H9 (cell line): Measurements from ENCODE around the gene REXO2. TPM values are rescaled to one million over a fixed set of nuclear protein-coding genes. Genes with fewer than 3 reads are reported as not detected.

Experiments used
- DNase-seq: peaks from one replicate; pipeline ENCODE4 v3.0.0-alpha.2; 2017
- H2AFZ ChIP-seq: one replicate; pipeline ENCODE4 v1.6.1; 2013; ENCODE audit warnings: mild to moderate bottlenecking, low read length, control low read depth, moderate library complexity
- H2AK5ac ChIP-seq: 2 replicates; pipeline ENCODE4 v1.6.1; 2013; ENCODE audit warnings: low read length, control low read depth, mixed read lengths; ENCODE audit not compliant: insufficient read length
- H2BK120ac ChIP-seq: one replicate; pipeline ENCODE4 v1.6.1; 2013; ENCODE audit warnings: low read depth, mild to moderate bottlenecking, low read length, control low read depth, inconsistent platforms; ENCODE audit not compliant: poor library complexity, severe bottlenecking
- H2BK12ac ChIP-seq: 2 replicates; pipeline ENCODE4 v1.6.1; 2013; ENCODE audit warnings: low read length, control low read depth, mixed read lengths, low read depth; ENCODE audit not compliant: insufficient read length
- H2BK15ac ChIP-seq: 2 replicates; pipeline ENCODE4 v1.6.1; 2013; ENCODE audit warnings: low read depth, low read length, control low read depth
- H2BK20ac ChIP-seq: one replicate; pipeline ENCODE4 v1.6.1; 2013; ENCODE audit warnings: low read depth, mild to moderate bottlenecking, low read length, control low read depth, inconsistent platforms; ENCODE audit not compliant: poor library complexity, severe bottlenecking
- H2BK5ac ChIP-seq: 2 replicates; pipeline ENCODE4 v1.6.1; 2013; ENCODE audit warnings: low read length, control low read depth, mixed read lengths; ENCODE audit not compliant: insufficient read length
- H3K14ac ChIP-seq: 2 replicates; pipeline ENCODE4 v1.6.1; 2013; ENCODE audit warnings: low read length, control low read depth; ENCODE audit not compliant: insufficient read depth
- H3K18ac ChIP-seq: 2 replicates; pipeline ENCODE4 v1.6.1; 2013; ENCODE audit warnings: low read depth, mild to moderate bottlenecking, mixed read lengths, low read length, control low read depth; ENCODE audit not compliant: insufficient read length
- H3K23ac ChIP-seq: 2 replicates; pipeline ENCODE4 v1.6.1; 2013; ENCODE audit warnings: low read length, control low read depth, mixed read lengths, low read depth; ENCODE audit not compliant: insufficient read length
- H3K23me2 ChIP-seq: 2 replicates; pipeline ENCODE4 v1.6.1; 2013; ENCODE audit warnings: low read depth, mild to moderate bottlenecking, mixed read lengths, low read length, control low read depth; ENCODE audit not compliant: insufficient read length, poor library complexity, severe bottlenecking
- H3K27ac ChIP-seq: 2 replicates; pipeline ENCODE4 v1.5.1; 2013; ENCODE audit warnings: low read length, control low read depth, mixed read lengths, low read depth; ENCODE audit not compliant: insufficient read length
- H3K27me3 ChIP-seq: 2 replicates; pipeline ENCODE4 v1.6.1; 2013; ENCODE audit warnings: low read length, control low read depth, inconsistent platforms; ENCODE audit not compliant: insufficient read depth
- H3K4ac ChIP-seq: 2 replicates; pipeline ENCODE4 v1.6.1; 2013; ENCODE audit warnings: low read depth, mild to moderate bottlenecking, control low read depth, inconsistent platforms, low read length, moderate library complexity
- H3K4me1 ChIP-seq: 2 replicates; pipeline ENCODE4 v1.6.1; 2013; ENCODE audit warnings: low read length, control low read depth, inconsistent platforms; ENCODE audit not compliant: insufficient read depth
- H3K4me2 ChIP-seq: 2 replicates; pipeline ENCODE4 v1.6.1; 2013; ENCODE audit warnings: low read length, control low read depth, mixed read lengths; ENCODE audit not compliant: insufficient read length, insufficient read depth
- H3K56ac ChIP-seq: 2 replicates; pipeline ENCODE4 v1.6.1; 2013; ENCODE audit warnings: low read depth, mild to moderate bottlenecking, mixed read lengths, low read length, control low read depth; ENCODE audit not compliant: insufficient read length
- H3K79me1 ChIP-seq: 2 replicates; pipeline ENCODE4 v1.6.1; 2013; ENCODE audit warnings: low read depth, mild to moderate bottlenecking, moderate library complexity, low read length, control low read depth, inconsistent platforms; ENCODE audit not compliant: insufficient read depth, poor library complexity, severe bottlenecking
- H3K79me2 ChIP-seq: 2 replicates; pipeline ENCODE4 v1.6.1; 2013; ENCODE audit warnings: low read length, control low read depth, inconsistent platforms; ENCODE audit not compliant: insufficient read depth
- H3K9ac ChIP-seq: 2 replicates; pipeline ENCODE4 v1.6.1; 2013; ENCODE audit warnings: low read length, control low read depth, mixed read lengths; ENCODE audit not compliant: insufficient read length; ENCODE audit errors: extremely low read depth
- H3K9me3 ChIP-seq: one replicate; pipeline ENCODE4 v1.6.1; 2013; ENCODE audit warnings: low read depth, low read length, inconsistent platforms; ENCODE audit not compliant: control insufficient read depth
- H3T11ph ChIP-seq: one replicate; pipeline ENCODE4 v1.6.1; 2013; ENCODE audit warnings: mild to moderate bottlenecking, low read length, control low read depth, inconsistent platforms
- H4K20me1 ChIP-seq: one replicate; pipeline ENCODE4 v1.6.1; 2013; ENCODE audit not compliant: control insufficient read depth, insufficient read length, insufficient read depth
- H4K5ac ChIP-seq: 2 replicates; pipeline ENCODE4 v1.6.1; 2013; ENCODE audit warnings: low read depth, mild to moderate bottlenecking, mixed read lengths, low read length, control low read depth; ENCODE audit not compliant: insufficient read length
- H4K8ac ChIP-seq: replicated peaks from 2 replicates; pipeline ENCODE4 v1.6.1; 2013; ENCODE audit warnings: low read length, control low read depth, mixed read lengths, low read depth; ENCODE audit not compliant: insufficient read length
- H4K91ac ChIP-seq: 2 replicates; pipeline ENCODE4 v1.6.1; 2013; ENCODE audit warnings: low read depth, mild to moderate bottlenecking, moderate library complexity, mixed read lengths, low read length, control low read depth; ENCODE audit not compliant: insufficient read length
- H3K27ac Mint-ChIP-seq, 3 experiments: 2 replicates in 2 of 3; 3 replicates in 1 of 3; pipeline ENCODE4 v1.8.0; 2020 to 2021; ENCODE audit warnings: mixed read lengths in 3 of 3, mild to moderate bottlenecking in 1 of 3, moderate library complexity in 1 of 3
- H3K27me3 Mint-ChIP-seq: 2 replicates; pipeline ENCODE4 v1.8.0; 2021; ENCODE audit warnings: low read depth, mild to moderate bottlenecking, moderate library complexity, mixed read lengths
- H3K36me3 Mint-ChIP-seq, 3 experiments: 2 replicates in 2 of 3; 3 replicates in 1 of 3; pipeline ENCODE4 v1.8.0; 2020 to 2021; ENCODE audit warnings: low read depth in 3 of 3, mixed read lengths in 3 of 3; ENCODE audit not compliant: insufficient read depth in 1 of 3
- H3K4me1 Mint-ChIP-seq, 2 experiments: 2 replicates each; pipeline ENCODE4 v1.8.0; 2020; ENCODE audit warnings: mixed read lengths in 2 of 2
- H3K4me3 Mint-ChIP-seq, 2 experiments: 2 replicates in 1 of 2; 3 replicates in 1 of 2; pipeline ENCODE4 v1.8.0; 2020 to 2021; ENCODE audit warnings: mild to moderate bottlenecking in 2 of 2, mixed read lengths in 2 of 2, moderate library complexity in 1 of 2
- H3K9me3 Mint-ChIP-seq, 2 experiments: 2 replicates in 1 of 2; 3 replicates in 1 of 2; pipeline ENCODE4 v1.8.0; 2020; ENCODE audit warnings: mild to moderate bottlenecking in 2 of 2, mixed read lengths in 2 of 2, moderate library complexity in 1 of 2
- total RNA-seq: library from RNA; stranded (reverse); gene quantifications from 2 replicates; pipeline ENCODE4 v1.2.1, GENCODE V29; 2021
- TF ChIP-seq, protein P1 (sequence below): fragments of 200-600 bp; sonication (generic); conservative IDR thresholded peaks from 3 replicates; pipeline ENCODE4 v1.8.0; 2021; ENCODE audit warnings: antibody characterized with exemption, mild to moderate bottlenecking

The REXO2 gene
- total RNA-seq, 1 experiment from 2014 or later, result 92.8 TPM

DNA sequence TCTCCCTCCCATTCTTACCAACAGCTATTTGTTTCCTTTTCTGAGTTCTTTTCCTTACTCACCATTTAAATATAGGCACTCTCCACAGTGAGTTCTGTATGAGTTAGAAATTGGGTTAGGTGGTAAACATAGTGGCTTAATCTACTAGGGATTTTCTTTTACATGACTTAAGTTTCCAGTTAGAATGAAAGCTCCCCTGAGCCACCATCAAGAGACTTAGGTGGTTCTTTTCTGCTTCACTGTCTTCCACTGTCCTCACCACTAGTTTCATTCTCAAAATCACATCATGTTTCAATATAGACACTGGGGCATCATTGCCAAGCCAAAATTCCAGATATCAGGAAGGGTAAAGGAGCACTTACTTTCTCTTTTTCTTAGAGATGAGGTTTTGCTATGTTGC is 9.0 kb upstream of the REXO2 start:
- Mint-ChIP-seq H3K4me3 (no peak overlapping the region; a peak in 1 of 5 replicates), H3K36me3 (peaks cover 0 to 9% (median 0%) of the 10 kb centered on the region in 3 experiments; a peak in 2 of 7 replicates), H3K9me3 (no peaks in the 10 kb centered on the region), H3K27me3 (no peaks in the 10 kb centered on the region), H3K27ac (no peak overlapping the region), H3K4me1 (peaks cover 10 to 13% of the 10 kb centered on the region in 2 experiments; a peak in 3 of 4 replicates)
- Histone ChIP-seq H2BK12ac (no peak overlapping the region), H3K23ac (no peak overlapping the region), H3K4ac (no peak overlapping the region), H2BK120ac (no peak overlapping the region), H4K8ac (no peak overlapping the region), H3K18ac (no peak overlapping the region), H3K27ac (no peak overlapping the region), H4K20me1 (no peaks in the 10 kb centered on the region), H3K56ac (no peak overlapping the region), H2BK5ac (no peak overlapping the region), H3K79me2 (no peaks in the 10 kb centered on the region), H4K5ac (no peak overlapping the region), H2AK5ac (no peak overlapping the region), H4K91ac (no peak overlapping the region), H3K4me1 (no peaks in the 10 kb centered on the region; the same call in 1 of the 2 replicates), H3K4me2 (no peak overlapping the region), H3K9ac (no peak overlapping the region), H3K9me3 (no peaks in the 10 kb centered on the region), H3K23me2 (no peaks in the 10 kb centered on the region), H3K14ac (no peak overlapping the region), H2BK15ac (no peak overlapping the region), H2AFZ (no peak overlapping the region), H3T11ph (no peak overlapping the region), H3K27me3 (no peaks in the 10 kb centered on the region), H2BK20ac (no peak overlapping the region), H3K79me1 (no peaks in the 10 kb centered on the region)
- TF ChIP-seq, protein P1, sequence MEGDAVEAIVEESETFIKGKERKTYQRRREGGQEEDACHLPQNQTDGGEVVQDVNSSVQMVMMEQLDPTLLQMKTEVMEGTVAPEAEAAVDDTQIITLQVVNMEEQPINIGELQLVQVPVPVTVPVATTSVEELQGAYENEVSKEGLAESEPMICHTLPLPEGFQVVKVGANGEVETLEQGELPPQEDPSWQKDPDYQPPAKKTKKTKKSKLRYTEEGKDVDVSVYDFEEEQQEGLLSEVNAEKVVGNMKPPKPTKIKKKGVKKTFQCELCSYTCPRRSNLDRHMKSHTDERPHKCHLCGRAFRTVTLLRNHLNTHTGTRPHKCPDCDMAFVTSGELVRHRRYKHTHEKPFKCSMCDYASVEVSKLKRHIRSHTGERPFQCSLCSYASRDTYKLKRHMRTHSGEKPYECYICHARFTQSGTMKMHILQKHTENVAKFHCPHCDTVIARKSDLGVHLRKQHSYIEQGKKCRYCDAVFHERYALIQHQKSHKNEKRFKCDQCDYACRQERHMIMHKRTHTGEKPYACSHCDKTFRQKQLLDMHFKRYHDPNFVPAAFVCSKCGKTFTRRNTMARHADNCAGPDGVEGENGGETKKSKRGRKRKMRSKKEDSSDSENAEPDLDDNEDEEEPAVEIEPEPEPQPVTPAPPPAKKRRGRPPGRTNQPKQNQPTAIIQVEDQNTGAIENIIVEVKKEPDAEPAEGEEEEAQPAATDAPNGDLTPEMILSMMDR, result no peak
- no peak for DNase-seq
